Measurements from ENCODE around the gene ELMOD1.

ELMOD1 gene

DNA sequence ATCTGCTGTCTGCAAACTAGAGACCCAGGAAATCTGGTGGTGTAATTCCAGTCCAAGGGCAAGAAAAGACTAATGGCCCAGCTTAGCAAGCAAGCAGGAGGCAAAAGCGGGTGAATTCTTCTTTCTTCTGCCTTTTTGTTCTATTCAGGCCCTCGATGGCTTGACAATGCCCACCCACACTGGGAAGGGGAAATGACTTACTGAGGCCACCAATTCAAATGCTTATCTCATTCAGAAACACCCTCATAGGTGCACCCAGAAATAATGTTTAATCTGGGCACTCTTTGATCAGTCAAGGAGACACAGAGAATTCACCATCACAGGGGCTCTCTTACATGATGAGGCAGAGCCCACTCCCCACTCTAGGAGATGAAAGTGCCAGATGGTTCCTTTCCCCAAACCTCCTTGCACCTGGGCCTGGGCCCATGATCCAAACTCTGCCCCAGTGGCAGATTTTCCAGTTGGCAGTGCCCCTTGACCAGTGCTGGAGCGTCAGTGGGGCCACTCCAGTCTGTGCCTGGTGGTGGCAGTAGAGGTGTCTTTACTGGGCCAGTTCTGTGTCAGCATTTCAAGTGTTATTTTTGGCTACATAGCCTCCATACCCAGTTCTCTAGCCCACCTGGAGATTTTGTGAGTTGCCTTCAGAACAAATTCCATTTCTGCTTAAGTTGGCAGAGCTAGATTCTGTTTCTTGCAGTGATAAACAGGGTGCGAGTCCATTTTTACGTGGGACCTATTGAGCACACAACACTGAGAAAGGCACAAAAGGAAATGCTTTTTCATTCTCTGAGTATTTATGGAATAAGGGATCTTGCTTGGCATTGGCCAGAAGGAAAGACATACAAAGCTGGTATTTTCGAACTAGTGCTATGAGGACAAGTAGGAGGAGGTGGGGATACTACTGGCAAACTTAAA lies 7.5 kb downstream of the ELMOD1 start:
- H3K27me3 ChIP-seq (replicated peaks), result peaks cover 26% of the 10 kb centered on the region
- TF ChIP-seq, protein P1, sequence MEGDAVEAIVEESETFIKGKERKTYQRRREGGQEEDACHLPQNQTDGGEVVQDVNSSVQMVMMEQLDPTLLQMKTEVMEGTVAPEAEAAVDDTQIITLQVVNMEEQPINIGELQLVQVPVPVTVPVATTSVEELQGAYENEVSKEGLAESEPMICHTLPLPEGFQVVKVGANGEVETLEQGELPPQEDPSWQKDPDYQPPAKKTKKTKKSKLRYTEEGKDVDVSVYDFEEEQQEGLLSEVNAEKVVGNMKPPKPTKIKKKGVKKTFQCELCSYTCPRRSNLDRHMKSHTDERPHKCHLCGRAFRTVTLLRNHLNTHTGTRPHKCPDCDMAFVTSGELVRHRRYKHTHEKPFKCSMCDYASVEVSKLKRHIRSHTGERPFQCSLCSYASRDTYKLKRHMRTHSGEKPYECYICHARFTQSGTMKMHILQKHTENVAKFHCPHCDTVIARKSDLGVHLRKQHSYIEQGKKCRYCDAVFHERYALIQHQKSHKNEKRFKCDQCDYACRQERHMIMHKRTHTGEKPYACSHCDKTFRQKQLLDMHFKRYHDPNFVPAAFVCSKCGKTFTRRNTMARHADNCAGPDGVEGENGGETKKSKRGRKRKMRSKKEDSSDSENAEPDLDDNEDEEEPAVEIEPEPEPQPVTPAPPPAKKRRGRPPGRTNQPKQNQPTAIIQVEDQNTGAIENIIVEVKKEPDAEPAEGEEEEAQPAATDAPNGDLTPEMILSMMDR (IDR thresholded peaks at IDR 0.05; ENCODE audit: low read depth, low read length, missing control alignments), result peak; percentile 80
- no peaks in the 10 kb centered on the region for H3K36me3 ChIP-seq (replicated peaks)
- no peak overlapping the region for H3K4me3 ChIP-seq (ENCODE audit: low read depth, low read length)
- in situ Hi-C loops (cut with HindIII; ENCODE audit: low pct_ligation_motif_present, low sequenced_read_pairs), result no loop called here
- DNase-seq, result no peak
- H3K27ac ChIP-seq, result no peak overlapping the region

DNA sequence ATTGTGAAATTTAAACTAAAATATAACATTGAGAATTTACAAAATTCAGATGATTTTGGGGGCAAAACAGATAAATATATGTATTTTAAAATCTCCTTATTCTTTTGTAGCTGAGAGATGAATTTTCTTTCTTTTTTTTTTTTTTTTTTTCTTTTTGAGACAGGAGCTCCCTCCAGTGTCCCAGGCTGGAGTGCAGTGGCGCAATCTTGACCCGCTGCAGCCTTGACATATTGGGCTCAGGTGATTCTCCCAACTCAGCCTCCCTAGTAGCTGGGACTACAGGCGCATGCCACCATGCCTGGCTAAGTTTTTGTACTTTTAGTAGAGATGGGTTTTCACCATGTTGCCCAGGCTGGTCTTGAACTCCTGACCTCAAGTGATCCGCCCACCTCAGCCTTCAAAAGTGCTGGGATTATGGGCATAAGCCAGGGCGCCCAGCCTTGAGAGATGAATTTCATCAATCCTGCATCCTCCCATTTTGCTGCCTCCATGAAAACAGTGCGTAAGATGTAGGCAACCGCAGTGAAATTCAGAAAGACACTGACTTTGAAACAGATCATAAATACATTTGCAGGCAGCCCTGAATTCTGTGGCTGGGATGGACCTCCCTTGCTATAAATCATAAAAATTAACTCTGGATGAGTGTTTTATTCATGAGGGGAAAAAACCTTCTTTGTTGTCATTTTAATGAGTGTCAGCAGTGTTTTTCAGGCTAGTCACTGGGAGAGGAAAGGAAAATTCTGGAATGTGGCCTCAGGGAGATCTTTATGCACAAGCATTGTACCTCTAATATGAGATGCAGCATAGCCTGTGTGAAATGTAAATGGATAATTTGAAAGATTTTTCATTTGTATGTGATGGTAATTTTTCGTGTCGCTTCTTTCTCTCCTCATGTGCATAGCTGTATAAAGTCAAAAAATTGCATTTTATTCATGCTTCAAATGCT lies 14.4 kb downstream of the ELMOD1 start:
- Histone ChIP-seq H3K27me3 (replicated peaks) (peaks cover 9% of the 10 kb centered on the region), H3K27ac (no peak overlapping the region), H3K36me3 (replicated peaks) (no peaks in the 10 kb centered on the region), H3K4me3 (ENCODE audit: low read depth, low read length) (no peak overlapping the region)
- in situ Hi-C loops (cut with HindIII; ENCODE audit: low pct_ligation_motif_present, low sequenced_read_pairs), result no loop called here
- TF ChIP-seq, protein P1 (IDR thresholded peaks at IDR 0.05; ENCODE audit: low read depth, low read length, missing control alignments), result no peak
- DNase-seq, result no peak

DNA sequence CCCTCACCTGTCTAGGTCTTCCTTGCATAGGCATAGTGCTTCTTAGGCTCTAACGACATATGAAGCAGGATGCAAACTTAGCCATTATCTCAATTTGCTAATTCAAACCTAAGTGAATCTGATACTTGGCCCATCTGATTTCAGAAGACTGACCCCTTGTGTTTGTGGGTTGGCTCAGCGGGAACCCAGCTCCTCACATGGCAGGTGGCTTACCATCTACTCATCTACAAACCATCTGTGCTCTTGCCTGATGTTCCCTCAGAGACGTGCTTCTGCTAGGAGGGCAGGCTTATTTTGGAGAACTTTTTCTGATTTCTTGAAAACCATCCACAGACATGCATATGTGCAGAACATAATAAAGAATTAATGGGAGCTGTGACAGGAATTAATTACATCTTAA lies 15.2 kb downstream of the ELMOD1 start:
- no peak for DNase-seq
- Histone ChIP-seq H3K36me3 (replicated peaks) (no peaks in the 10 kb centered on the region), H3K27me3 (replicated peaks) (peaks cover 9% of the 10 kb centered on the region), H3K4me3 (ENCODE audit: low read depth, low read length) (no peak overlapping the region), H3K27ac (no peak overlapping the region)
- in situ Hi-C loops (cut with HindIII; ENCODE audit: low pct_ligation_motif_present, low sequenced_read_pairs), result no loop called here
- TF ChIP-seq, protein P1 (IDR thresholded peaks at IDR 0.05; ENCODE audit: low read depth, low read length, missing control alignments), result peak; percentile 30

DNA sequence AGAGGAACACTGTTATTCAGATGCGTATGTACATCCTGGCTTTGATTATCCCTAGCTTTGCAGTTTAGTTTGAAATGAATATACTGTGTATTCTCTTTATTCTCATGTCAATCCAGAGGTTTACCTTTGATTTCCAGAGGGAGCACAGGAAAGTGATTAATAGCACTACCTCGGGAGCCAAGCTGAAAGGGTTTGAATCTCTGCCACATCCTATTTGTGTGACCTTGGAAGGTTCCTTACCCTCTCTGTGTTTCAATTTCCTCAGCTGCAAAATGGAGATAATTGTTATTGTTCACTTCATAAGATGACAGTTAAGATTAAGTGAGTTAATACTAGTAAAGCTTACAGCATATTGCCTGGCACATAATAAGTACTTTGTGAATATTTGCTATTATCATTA lies 17.9 kb downstream of the ELMOD1 start:
- peaks cover 9% of the 10 kb centered on the region for H3K27me3 ChIP-seq (replicated peaks)
- TF ChIP-seq, protein P1 (IDR thresholded peaks at IDR 0.05; ENCODE audit: low read depth, low read length, missing control alignments), result no peak

DNA sequence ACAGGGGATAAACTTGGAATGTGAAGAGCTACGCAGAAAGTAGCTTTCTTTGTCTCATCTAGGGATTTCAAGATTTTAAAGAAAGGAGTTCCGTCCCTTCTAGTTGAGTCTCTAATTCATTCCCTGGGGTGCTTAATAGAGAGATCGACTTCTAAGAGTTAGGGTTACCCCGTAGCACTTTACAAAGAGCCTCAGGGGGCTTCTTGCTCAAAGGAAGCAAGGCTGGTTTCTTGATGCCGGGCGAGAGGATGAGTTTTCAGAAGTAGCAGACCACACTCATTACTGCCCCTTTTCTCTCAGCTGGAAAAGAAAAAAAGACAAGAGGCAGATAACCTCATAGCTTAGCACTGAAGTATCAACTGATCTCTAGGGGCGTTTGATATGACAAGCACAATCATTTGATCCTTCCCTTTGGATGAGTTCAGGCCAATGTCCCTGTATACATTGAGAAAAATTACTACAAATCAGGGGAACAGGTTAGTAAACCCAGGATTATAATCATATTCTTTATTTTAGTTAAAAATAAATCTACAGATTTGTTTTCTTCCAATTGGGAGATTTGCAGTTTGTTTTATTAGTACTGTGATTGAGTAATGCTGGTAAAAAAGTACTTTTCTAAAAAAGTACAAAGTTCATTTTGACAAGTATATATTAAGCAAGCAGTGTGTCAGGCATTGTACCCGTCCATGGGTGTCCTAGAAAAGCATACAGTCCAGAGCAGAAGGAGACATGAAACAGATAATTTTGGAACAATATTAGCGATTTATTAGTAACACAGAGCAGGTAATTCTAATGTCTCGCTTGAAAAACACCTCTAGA lies 18.7 kb downstream of the ELMOD1 start:
- no peak overlapping the region for H3K4me3 ChIP-seq (ENCODE audit: low read depth, low read length)
- DNase-seq, result no peak
- in situ Hi-C loops (cut with HindIII; ENCODE audit: low pct_ligation_motif_present, low sequenced_read_pairs), result no loop called here
- H3K36me3 ChIP-seq (replicated peaks), result no peaks in the 10 kb centered on the region
- peaks cover 9% of the 10 kb centered on the region for H3K27me3 ChIP-seq (replicated peaks)
- no peak overlapping the region for H3K27ac ChIP-seq
- TF ChIP-seq, protein P1 (IDR thresholded peaks at IDR 0.05; ENCODE audit: low read depth, low read length, missing control alignments), result no peak

More for the DNA sequence above, 17.9 kb downstream of the ELMOD1 start:
- no peak overlapping the region for H3K4me3 ChIP-seq (ENCODE audit: low read depth, low read length)
- H3K27ac ChIP-seq, result no peak overlapping the region
- no peaks in the 10 kb centered on the region for H3K36me3 ChIP-seq (replicated peaks)
- no peak for DNase-seq
- in situ Hi-C loops (cut with HindIII; ENCODE audit: low pct_ligation_motif_present, low sequenced_read_pairs), result no loop called here
